GM12878 (cell line): Measurements from ENCODE around the gene DNAH8. TPM values are rescaled to one million over a fixed set of nuclear protein-coding genes. Genes with fewer than 3 reads are reported as not detected.

Source experiments
- ATAC-seq: fragments of 200-7000 bp; cut with Tn5 transposase; 3 replicates; pipeline ENCODE4 v1.9.1; 2020; ENCODE audit warnings: mild to moderate bottlenecking, moderate library complexity
- BruUV-seq: library from RNA; stranded (reverse); fragments of 400-500 nt; replicated peaks from 2 replicates; lab custom pipeline; 2021; lab: Mats Ljungman, UMichigan
- CTCF ChIA-PET: fragments of 300-600 bp; sonication (Branson Sonifier 250); formaldehyde crosslinking; extraction: SDS; loops from one replicate; lab custom pipeline; 2021; ENCODE audit warnings: inconsistent platforms; lab: Yijun Ruan, JAX
- POLR2A ChIA-PET: fragments of 350-600 bp; formaldehyde crosslinking; extraction: SDS; loops from one replicate; lab custom pipeline; 2021; ENCODE audit warnings: inconsistent platforms; lab: Charles Lee
- RAD21 ChIA-PET: fragments of 300-600 bp; sonication (Branson Sonifier 250); formaldehyde crosslinking; loops from one replicate; lab custom pipeline; 2023; ENCODE audit warnings: antibody characterized with exemption; ENCODE audit not compliant: unreplicated experiment; lab: Charles Lee
- SMC1A ChIA-PET: fragments of 300-600 bp; sonication (Branson Sonifier 250); formaldehyde crosslinking; loops from one replicate; lab custom pipeline; 2023; ENCODE audit not compliant: unreplicated experiment, uncharacterized antibody; lab: Charles Lee
- DNase-seq: peaks from one replicate; pipeline ENCODE4 v3.0.0-alpha.2; 2011; ENCODE audit warnings: low read depth, low spot score
- FAIRE-seq: peaks from 3 replicates; lab custom pipeline; 2011; peaks lifted over from hg19 to GRCh38; lab: Jason Lieb, UNC
- H2AFZ ChIP-seq: 2 replicates; pipeline ENCODE4 v1.6.0; 2011; ENCODE audit warnings: low read depth, low read length, control low read depth; ENCODE audit not compliant: control insufficient read depth
- H3K27ac ChIP-seq: 2 replicates; pipeline ENCODE4 v1.5.1; 2011; ENCODE audit warnings: control low read depth; ENCODE audit not compliant: control insufficient read depth, insufficient read depth
- H3K27me3 ChIP-seq, 2 experiments: replicated peaks in 1 of 2; 2 replicates each; pipeline versions ENCODE4 v1.6.0 to v1.6.1; 2011; ENCODE audit warnings: low read length in 1 of 2; ENCODE audit not compliant: control insufficient read depth in 2 of 2, insufficient read depth in 2 of 2
- H3K36me3 ChIP-seq, 2 experiments: 2 replicates each; pipeline ENCODE4 v1.5.1; 2011; ENCODE audit warnings: low read length in 1 of 2; ENCODE audit not compliant: control insufficient read depth in 2 of 2, insufficient read depth in 2 of 2
- H3K4me1 ChIP-seq: 2 replicates; pipeline ENCODE4 v1.6.1; 2011; ENCODE audit warnings: mild to moderate bottlenecking, low read length, moderate library complexity, mixed read lengths; ENCODE audit not compliant: control insufficient read depth, insufficient read depth
- H3K4me2 ChIP-seq: 2 replicates; pipeline ENCODE4 v1.6.0; 2011; ENCODE audit warnings: control low read depth; ENCODE audit not compliant: control insufficient read depth, insufficient read depth
- H3K4me3 ChIP-seq: fragments of 200-600 bp; sonication (generic); 2 replicates; pipeline ENCODE4 v1.5.1; 2016
- H3K79me2 ChIP-seq: 2 replicates; pipeline ENCODE4 v1.6.0; 2011; ENCODE audit warnings: low read length; ENCODE audit not compliant: control insufficient read depth, insufficient read depth
- H3K9ac ChIP-seq: 2 replicates; pipeline ENCODE4 v1.8.0; 2011; ENCODE audit warnings: low read length, control low read depth, mixed read lengths; ENCODE audit not compliant: control insufficient read depth, insufficient read depth
- H3K9me3 ChIP-seq: replicated peaks from 3 replicates; pipeline ENCODE4 v1.5.1; 2011; ENCODE audit warnings: mild to moderate bottlenecking, low read length; ENCODE audit not compliant: control insufficient read depth, insufficient read depth
- H4K20me1 ChIP-seq: 2 replicates; pipeline ENCODE4 v1.6.0; 2011; ENCODE audit not compliant: control insufficient read depth, insufficient read depth
- EGR1 ChIP-seq, 2 experiments: IDR thresholded peaks; 1 replicate in 1 of 2; 2 replicates in 1 of 2; pipeline ENCODE4 v1.6.1; 2011 to 2012; ENCODE audit warnings: low read depth in 2 of 2, low read length in 2 of 2, borderline replicate concordance in 1 of 2, mild to moderate bottlenecking in 1 of 2, moderate library complexity in 1 of 2
- FOXM1 ChIP-seq: IDR thresholded peaks from 2 replicates; pipeline ENCODE4 v1.6.1; 2012; ENCODE audit warnings: low read depth, mild to moderate bottlenecking, inconsistent platforms, low read length, moderate library complexity
- GATAD2B ChIP-seq: fragments of 450-650 bp; conservative IDR thresholded peaks from 2 replicates; pipeline ENCODE4 v1.6.1; 2017; ENCODE audit warnings: low read depth, mild to moderate bottlenecking, moderate library complexity
- HCFC1 ChIP-seq: fragments of 150-350 bp; IDR thresholded peaks from 2 replicates; pipeline ENCODE4 v1.6.1; 2014; ENCODE audit warnings: low read length
- HDAC6 ChIP-seq: fragments of 200-600 bp; sonication (generic); IDR thresholded peaks from one replicate; pipeline ENCODE4 v1.8.0; 2017; ENCODE audit warnings: antibody characterized with exemption; ENCODE audit not compliant: unreplicated experiment
- SMARCA5 ChIP-seq: fragments of 450-650 bp; IDR thresholded peaks from 2 replicates; pipeline ENCODE4 v1.6.1; 2017; ENCODE audit warnings: mild to moderate bottlenecking
- WGBS: methylation state at CpG from one replicate; pipeline ENCODE4 v1.1.6; 2016; ENCODE audit warnings: low lambda C conversion rate; ENCODE audit not compliant: insufficient replicate concordance, insufficient coverage; ENCODE audit errors: missing lambda C conversion rate; 5-methylcytosine and 5-hydroxymethylcytosine counted together
- in situ Hi-C: fragments of 300-500 bp; cut with MboI; formaldehyde crosslinking; loops from 9 replicates; pipeline ENCODE4 v1.14.3; 2018; ENCODE audit warnings: mixed read lengths
- intact Hi-C: fragments of 100-400 bp; cut with micrococcal nuclease; formaldehyde crosslinking; loops from one replicate; pipeline ENCODE4 v1.14.2; 2022; ENCODE audit not compliant: unreplicated experiment
- polyA plus RNA-seq, 11 experiments: library from polyadenylated mRNA; depleted of rRNA in 4 of 11; unstranded in 6 of 11; stranded (reverse) in 5 of 11; fragments of >200 nt; fragmentation: Nextera tagmentation in 4 of 11; fragmentation: Illumina TruSeq in 1 of 11; extraction: Ambion mirVana in 4 of 11; extraction: Trizol in 1 of 11; gene quantifications; 1 replicate in 1 of 11; 2 replicates in 10 of 11; pipeline versions ENCODE4 v1.2.1 to v1.2.3, GENCODE V29; 2011 to 2016; ENCODE audit warnings: inconsistent platforms in 2 of 11, missing spikeins in 2 of 11, low read depth in 1 of 11
- total RNA-seq, 4 experiments: library from RNA; depleted of rRNA in 3 of 4; stranded (reverse); fragments of >200 nt in 3 of 4; fragmentation: Illumina TruSeq in 1 of 4; extraction: Trizol in 1 of 4; gene quantifications; 2 replicates each; pipeline versions ENCODE4 v1.2.1 to v1.2.3, GENCODE V29; 2013 to 2021
- TF ChIP-seq, protein P1 (sequence below): fragments of 450-650 bp; IDR thresholded peaks from 2 replicates; pipeline ENCODE4 v1.6.1; 2017; ENCODE audit warnings: mild to moderate bottlenecking
- TF ChIP-seq, protein P2 (sequence below): IDR thresholded peaks from 2 replicates; pipeline ENCODE4 v1.6.1; 2012; ENCODE audit warnings: low read depth, low read length, improper control_type of control experiment

The DNAH8 gene
- total and polyA plus RNA-seq, 10 of the 15 experiments (the other 5 are each of a cell fraction or from before 2014, with no cell fraction given): 0.02 to 0.34 (median 0.10) TPM; not detected in 3

DNA sequence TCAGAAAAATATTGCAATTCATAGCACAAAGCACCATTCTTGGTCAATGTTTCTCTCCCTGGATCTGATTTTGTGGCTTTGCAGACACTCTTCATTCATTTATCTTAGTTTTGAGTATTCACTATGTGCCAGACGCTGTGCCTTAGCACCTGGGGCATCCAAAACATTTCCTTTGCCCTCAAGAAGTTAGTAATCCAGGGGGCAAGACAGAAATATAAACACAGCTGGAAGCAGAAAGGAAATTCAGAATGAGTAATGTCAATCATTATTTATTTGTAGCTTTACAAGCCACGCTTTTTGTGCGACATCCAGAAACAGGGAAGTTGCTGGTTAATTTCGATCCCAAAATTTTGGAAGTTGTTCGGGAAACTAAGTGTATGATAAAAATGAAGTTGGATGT lies 71.4 kb downstream of the DNAH8 start:
- no peaks in the 10 kb centered on the region for H3K79me2 ChIP-seq
- no peaks in the 10 kb centered on the region for H3K27me3 ChIP-seq
- CTCF ChIA-PET: no interaction called here
- DNase-seq: no peak
- H2AFZ ChIP-seq: no peak overlapping the region
- SMC1A ChIA-PET: no interaction called here
- in situ Hi-C loops (no loop called here), intact Hi-C loops (no loop called here)
- H3K9me3 ChIP-seq: no peaks in the 10 kb centered on the region
- no peak overlapping the region for H3K27ac ChIP-seq
- no TSS peak for BruUV-seq
- ATAC-seq: no peak
- RAD21 ChIA-PET: no interaction called here
- H3K4me2 ChIP-seq: no peak overlapping the region
- no peak overlapping the region for H3K9ac ChIP-seq
- no peaks in the 10 kb centered on the region for H3K36me3 ChIP-seq
- TF ChIP-seq, protein P1, sequence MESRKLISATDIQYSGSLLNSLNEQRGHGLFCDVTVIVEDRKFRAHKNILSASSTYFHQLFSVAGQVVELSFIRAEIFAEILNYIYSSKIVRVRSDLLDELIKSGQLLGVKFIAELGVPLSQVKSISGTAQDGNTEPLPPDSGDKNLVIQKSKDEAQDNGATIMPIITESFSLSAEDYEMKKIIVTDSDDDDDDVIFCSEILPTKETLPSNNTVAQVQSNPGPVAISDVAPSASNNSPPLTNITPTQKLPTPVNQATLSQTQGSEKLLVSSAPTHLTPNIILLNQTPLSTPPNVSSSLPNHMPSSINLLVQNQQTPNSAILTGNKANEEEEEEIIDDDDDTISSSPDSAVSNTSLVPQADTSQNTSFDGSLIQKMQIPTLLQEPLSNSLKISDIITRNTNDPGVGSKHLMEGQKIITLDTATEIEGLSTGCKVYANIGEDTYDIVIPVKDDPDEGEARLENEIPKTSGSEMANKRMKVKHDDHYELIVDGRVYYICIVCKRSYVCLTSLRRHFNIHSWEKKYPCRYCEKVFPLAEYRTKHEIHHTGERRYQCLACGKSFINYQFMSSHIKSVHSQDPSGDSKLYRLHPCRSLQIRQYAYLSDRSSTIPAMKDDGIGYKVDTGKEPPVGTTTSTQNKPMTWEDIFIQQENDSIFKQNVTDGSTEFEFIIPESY: no peak
- TF ChIP-seq EGR1 (IDR thresholded peaks at IDR 0.05; ENCODE audit: borderline replicate concordance in 1 of 2, low read depth in 2 of 2, low read length in 2 of 2) (no peak), FOXM1 (no peak), HCFC1 (no peak), HDAC6 (no peak), SMARCA5 (no peak), GATAD2B (no peak)
- TF ChIP-seq, protein P2, sequence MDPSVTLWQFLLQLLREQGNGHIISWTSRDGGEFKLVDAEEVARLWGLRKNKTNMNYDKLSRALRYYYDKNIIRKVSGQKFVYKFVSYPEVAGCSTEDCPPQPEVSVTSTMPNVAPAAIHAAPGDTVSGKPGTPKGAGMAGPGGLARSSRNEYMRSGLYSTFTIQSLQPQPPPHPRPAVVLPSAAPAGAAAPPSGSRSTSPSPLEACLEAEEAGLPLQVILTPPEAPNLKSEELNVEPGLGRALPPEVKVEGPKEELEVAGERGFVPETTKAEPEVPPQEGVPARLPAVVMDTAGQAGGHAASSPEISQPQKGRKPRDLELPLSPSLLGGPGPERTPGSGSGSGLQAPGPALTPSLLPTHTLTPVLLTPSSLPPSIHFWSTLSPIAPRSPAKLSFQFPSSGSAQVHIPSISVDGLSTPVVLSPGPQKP: no peak
- TF ChIP-seq, all 136 proteins: peak for 0
- Histone ChIP-seq H3K4me3 (no peak overlapping the region), H4K20me1 (no peaks in the 10 kb centered on the region), H3K4me1 (peaks cover 6% of the 10 kb centered on the region; the same call in 1 of the 2 replicates)
- 84% methylated on average over 5 of the region's 5 CpGs for WGBS
- FAIRE-seq: no peak
- POLR2A ChIA-PET: no interaction called here
